ENCODE results near the gene CD3G. TPM values are rescaled to one million over a fixed set of nuclear protein-coding genes. Genes with fewer than 3 reads are reported as not detected.
A peak's percentile ranks its signal among the peaks of the same experiment; 100 is the strongest.
"Not testable (repeated sequence)": the region's sequence is repeated elsewhere in the genome, so short reads cannot be mapped to it uniquely, and the experiment has no call there.

CD3G gene
- total and polyA plus RNA-seq, 9 of the 15 experiments (the other 6 are each of a cell fraction or from before 2014, with no cell fraction given), result 0.30 to 1.7 (median 0.47) TPM

GRCh38 chr11:118308995-118309528 lies 35.1 kb upstream of the CD3G start:
- H3K9me1 ChIP-seq (ENCODE audit: control insufficient read depth, insufficient read depth, low read length); DNase-seq (ENCODE audit: extremely low read depth in 1 of 4, low spot score in 3 of 4); CTCF ChIA-PET (ENCODE audit: low intra/inter-chr PET ratio); H3K4me2 ChIP-seq (ENCODE audit: insufficient read depth, low read length); FAIRE-seq; H3K9ac ChIP-seq (ENCODE audit: insufficient read depth in 1 of 2, low read depth in 2 of 2, low read length in 2 of 2); H3K27me3 ChIP-seq (ENCODE audit: control insufficient read depth in 2 of 2, insufficient read depth in 2 of 2, low read length in 2 of 2); H3K36me3 ChIP-seq (ENCODE audit: control insufficient read depth, insufficient read depth, low read length); H3K79me2 ChIP-seq (ENCODE audit: control insufficient read depth, insufficient read depth, low read length); H2AFZ ChIP-seq (ENCODE audit: low read depth, low read length); H4K20me1 ChIP-seq (replicated peaks; ENCODE audit: control insufficient read depth, insufficient read depth, low read length); H3K4me3 ChIP-seq; H3K9me3 ChIP-seq (replicated peaks; ENCODE audit: control insufficient read depth, insufficient read depth, low read depth, low read length); BruUV-seq (replicated peaks); in situ Hi-C loops (cut with MboI); H3K27ac ChIP-seq (ENCODE audit: extremely low read depth, low read depth, low read length); ATAC-seq; intact Hi-C loops (cut with micrococcal nuclease): not testable (repeated sequence)
- POLR2A ChIA-PET, result interaction anchor here (0.6 to 1.0 kb wide), 3 partner anchors 10 to 110 kb away, joined by 3 to 5 read pairs (median 5); no protein-coding TSS in a partner anchor
- H3K4me1 ChIP-seq (replicated peaks in 1 of 2; ENCODE audit: control insufficient read depth in 2 of 2, insufficient read depth in 2 of 2, low read length in 2 of 2), result peaks cover 0 to 21% of the 10 kb centered on the region in 2 experiments; a peak in 3 of 5 replicates
- WGBS (ENCODE audit: insufficient coverage, low coverage, missing lambda C conversion rate), result 54% methylated on average over 5 of the region's 5 CpGs

GRCh38 chr11:118310271-118310670 lies 33.9 kb upstream of the CD3G start:
- intact Hi-C loops (cut with micrococcal nuclease), result loop anchor here (5.0 kb wide), 1 partner anchor 37 kb away; no protein-coding TSS in a partner anchor
- no peaks in the 10 kb centered on the region for H3K9me3 ChIP-seq (replicated peaks; ENCODE audit: control insufficient read depth, insufficient read depth, low read depth, low read length)
- WGBS (ENCODE audit: insufficient coverage, low coverage, missing lambda C conversion rate), result 49% methylated on average over 3 of the region's 3 CpGs
- H3K9ac ChIP-seq (ENCODE audit: insufficient read depth in 1 of 2, low read depth in 2 of 2, low read length in 2 of 2), result no peak overlapping the region
- in situ Hi-C loops (cut with MboI), result no loop called here
- no peak overlapping the region for H3K4me3 ChIP-seq
- FAIRE-seq (no peak), ATAC-seq (no peak), DNase-seq (ENCODE audit: extremely low read depth in 1 of 4, low spot score in 3 of 4) (no peak)
- ChIA-PET POLR2A (no interaction called here), CTCF (ENCODE audit: low intra/inter-chr PET ratio) (no interaction called here)
- H3K36me3 ChIP-seq (ENCODE audit: control insufficient read depth, insufficient read depth, low read length), result no peaks in the 10 kb centered on the region
- H3K27ac ChIP-seq (ENCODE audit: extremely low read depth, low read depth, low read length), result no peak overlapping the region
- H3K27me3 ChIP-seq (ENCODE audit: control insufficient read depth in 2 of 2, insufficient read depth in 2 of 2, low read length in 2 of 2), result peaks cover 0 to 7% of the 10 kb centered on the region in 2 experiments; a peak in 1 of 5 replicates
- H4K20me1 ChIP-seq (replicated peaks; ENCODE audit: control insufficient read depth, insufficient read depth, low read length), result no peaks in the 10 kb centered on the region
- TF ChIP-seq ATF6 (CRISPR knock-in tag; IDR thresholded peaks at IDR 0.05) (no peak), ZNF212 (CRISPR knock-in tag; IDR thresholded peaks at IDR 0.05) (no peak), BCOR (IDR thresholded peaks at IDR 0.05) (peak; percentile 47; the same call in 1 of the 2 replicates), ZNF146 (CRISPR knock-in tag; IDR thresholded peaks at IDR 0.05; ENCODE audit: unreplicated experiment) (peak; percentile 99), RBM25 (IDR thresholded peaks at IDR 0.05; ENCODE audit: low read depth, low read length, severe bottlenecking) (peak; percentile 50), KDM1A (IDR thresholded peaks at IDR 0.05) (peak; percentile 16 to 26; a peak in 1 of 4 replicates)
- no peak overlapping the region for H3K4me2 ChIP-seq (ENCODE audit: insufficient read depth, low read length)
- H3K79me2 ChIP-seq (ENCODE audit: control insufficient read depth, insufficient read depth, low read length), result no peaks in the 10 kb centered on the region
- H3K4me1 ChIP-seq (replicated peaks in 1 of 2; ENCODE audit: control insufficient read depth in 2 of 2, insufficient read depth in 2 of 2, low read length in 2 of 2), result peaks cover 0 to 25% of the 10 kb centered on the region in 2 experiments; a peak in 4 of 5 replicates
- H2AFZ ChIP-seq (ENCODE audit: low read depth, low read length), result no peak overlapping the region
- BruUV-seq (replicated peaks), result no TSS peak
- H3K9me1 ChIP-seq (ENCODE audit: control insufficient read depth, insufficient read depth, low read length), result no peaks in the 10 kb centered on the region
